Measurements from ENCODE around the gene OR51B4.

- no peak for TF ChIP-seq POLR2A (IDR thresholded peaks at IDR 0.05)
- TF ChIP-seq CTCF (IDR thresholded peaks at IDR 0.05): no peak
- TF ChIP-seq EP300 (IDR thresholded peaks at IDR 0.05): no peak
Observed at GRCh38 chr11:5351208-5351607, 49.5 kb upstream of the OR51B4 start, which contains the start of gene OR51B6.
